Measurements from ENCODE around the gene ZNF438. TPM values are rescaled to one million over a fixed set of nuclear protein-coding genes. Genes with fewer than 3 reads are reported as not detected.

Gene ZNF438
- total and polyA plus RNA-seq, 2 of the 8 experiments (the other 6 are each of a cell fraction or from before 2014, with no cell fraction given), result 0.95 to 1.7 TPM

- H3K27ac ChIP-seq (ENCODE audit: low read depth, low read length), result no peak overlapping the region
- no peak overlapping the region for H3K9ac ChIP-seq (replicated peaks in 1 of 4; ENCODE audit: extremely low read depth in 1 of 4, low read depth in 3 of 4, low read length in 3 of 4)
- no peaks in the 10 kb centered on the region for H3K79me2 ChIP-seq (ENCODE audit: control insufficient read depth in 1 of 2, insufficient read depth in 2 of 2, low read length in 2 of 2)
- no peak overlapping the region for H2BK5ac ChIP-seq (ENCODE audit: low read depth, low read length)
- no peak overlapping the region for H3K4ac ChIP-seq (replicated peaks; ENCODE audit: insufficient read length, low read depth, low read length)
- no peak overlapping the region for H3K23ac ChIP-seq (ENCODE audit: insufficient read length)
- H3K18ac ChIP-seq (ENCODE audit: extremely low read depth, low read length), result no peak overlapping the region
- H4K8ac ChIP-seq (ENCODE audit: extremely low read depth, insufficient read depth, low read length), result no peak overlapping the region
- no peak overlapping the region for H2BK12ac ChIP-seq (ENCODE audit: low read depth, low read length)
- no peaks in the 10 kb centered on the region for H3K27me3 ChIP-seq (replicated peaks in 1 of 4; ENCODE audit: control insufficient read depth in 3 of 4, extremely low read depth in 1 of 4, insufficient read depth in 3 of 4, low read length in 3 of 4)
- no peaks in the 10 kb centered on the region for H3K36me3 ChIP-seq (ENCODE audit: control insufficient read depth in 2 of 4, insufficient read depth in 4 of 4, low read length in 3 of 4)
- ChIA-PET CTCF (ENCODE audit: partially characterized antibody) (no interaction called here), POLR2A (ENCODE audit: partially characterized antibody) (no interaction called here)
- no peaks in the 10 kb centered on the region for H3K79me1 ChIP-seq (ENCODE audit: low read depth, low read length)
- H3K56ac ChIP-seq (replicated peaks; ENCODE audit: insufficient read length, low read depth, low read length), result no peak overlapping the region
- no peak overlapping the region for H3K4me3 ChIP-seq (ENCODE audit: extremely low read depth in 1 of 4, insufficient read depth in 2 of 4, low read depth in 3 of 4, low read length in 4 of 4)
- H2BK120ac ChIP-seq (replicated peaks; ENCODE audit: low read depth, low read length), result no peak overlapping the region
- FAIRE-seq, result peak; percentile 7
- no peak for DNase-seq (ENCODE audit: low read depth in 1 of 2, low spot score in 2 of 2)
- no peaks in the 10 kb centered on the region for H4K20me1 ChIP-seq (replicated peaks in 1 of 2; ENCODE audit: control insufficient read depth in 1 of 2, insufficient read depth in 2 of 2, low read length in 2 of 2)
- H4K5ac ChIP-seq (ENCODE audit: insufficient read length, low read depth, low read length), result no peak overlapping the region
- H4K91ac ChIP-seq (replicated peaks; ENCODE audit: insufficient read length, low read length), result no peak overlapping the region
- no peak overlapping the region for H2AFZ ChIP-seq (ENCODE audit: low read length)
- no peak overlapping the region for H2AK5ac ChIP-seq (ENCODE audit: low read depth, low read length)
- no peak overlapping the region for H2BK15ac ChIP-seq (ENCODE audit: low read length)
- 0 out of 4 replicates have a peak, but pooled peaks cover 0 to 4% of the 10 kb centered on the region in 2 experiments for H3K9me3 ChIP-seq (ENCODE audit: insufficient read depth in 2 of 2, low read depth in 1 of 2, low read length in 1 of 2)
- H3K14ac ChIP-seq (ENCODE audit: insufficient read length), result no peak overlapping the region
- no peak overlapping the region for H2BK20ac ChIP-seq (ENCODE audit: low read length)
- H3K4me2 ChIP-seq (ENCODE audit: insufficient read depth in 1 of 2, low read depth in 2 of 2, low read length in 2 of 2), result no peak overlapping the region
- H3K23me2 ChIP-seq (ENCODE audit: low read depth, low read length), result no peaks in the 10 kb centered on the region
- H3K4me1 ChIP-seq (replicated peaks in 1 of 4; ENCODE audit: control insufficient read depth in 3 of 4, insufficient read depth in 4 of 4, low read length in 3 of 4), result no peaks in the 10 kb centered on the region
- WGBS, 2 experiments (ENCODE audit: extremely low coverage in 1 of 2, insufficient coverage in 1 of 2, insufficient read length in 1 of 2, insufficient replicate concordance in 2 of 2, low coverage in 1 of 2, low lambda C conversion rate in 2 of 2, missing lambda C conversion rate in 1 of 2), result 75% methylated on average over 1 of the region's 1 CpG; no CpG with 5 or more reads in 1 of the 2 experiments
- TF ChIP-seq RNF2 (IDR thresholded peaks at IDR 0.05; ENCODE audit: borderline replicate concordance, low read depth, low read length, missing control alignments, poor library complexity, severe bottlenecking), result no peak
- TF ChIP-seq, protein P1, sequence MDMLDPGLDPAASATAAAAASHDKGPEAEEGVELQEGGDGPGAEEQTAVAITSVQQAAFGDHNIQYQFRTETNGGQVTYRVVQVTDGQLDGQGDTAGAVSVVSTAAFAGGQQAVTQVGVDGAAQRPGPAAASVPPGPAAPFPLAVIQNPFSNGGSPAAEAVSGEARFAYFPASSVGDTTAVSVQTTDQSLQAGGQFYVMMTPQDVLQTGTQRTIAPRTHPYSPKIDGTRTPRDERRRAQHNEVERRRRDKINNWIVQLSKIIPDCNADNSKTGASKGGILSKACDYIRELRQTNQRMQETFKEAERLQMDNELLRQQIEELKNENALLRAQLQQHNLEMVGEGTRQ (IDR thresholded peaks at IDR 0.05; ENCODE audit: low read length), result no peak
- TF ChIP-seq MAX (IDR thresholded peaks at IDR 0.05), result no peak
- no peak for TF ChIP-seq FOSL1 (IDR thresholded peaks at IDR 0.05; ENCODE audit: insufficient read depth, low read depth, low read length)
- TF ChIP-seq BACH1 (IDR thresholded peaks at IDR 0.05; ENCODE audit: low read length), result no peak
- TF ChIP-seq ZNF274 (IDR thresholded peaks at IDR 0.05; ENCODE audit: borderline replicate concordance, extremely low read depth, low read length), result no peak
- TF ChIP-seq SRF (IDR thresholded peaks at IDR 0.05; ENCODE audit: low read depth, low read length), result no peak
- no peak for TF ChIP-seq KDM1A (IDR thresholded peaks at IDR 0.05; ENCODE audit: borderline replicate concordance, low read length)
- TF ChIP-seq E2F6 (IDR thresholded peaks at IDR 0.05), result no peak
- no peak for TF ChIP-seq KDM5A (IDR thresholded peaks at IDR 0.05; ENCODE audit: low read length)
- no peak for TF ChIP-seq POU5F1 (IDR thresholded peaks at IDR 0.05; ENCODE audit: low read depth, low read length)
- no peak for TF ChIP-seq CREB1 (IDR thresholded peaks at IDR 0.05)
Observed at GRCh38 chr10:30974773-30975415, 56.8 kb downstream of the ZNF438 start.
